ENCODE data around the gene OR10C1.

DNA sequence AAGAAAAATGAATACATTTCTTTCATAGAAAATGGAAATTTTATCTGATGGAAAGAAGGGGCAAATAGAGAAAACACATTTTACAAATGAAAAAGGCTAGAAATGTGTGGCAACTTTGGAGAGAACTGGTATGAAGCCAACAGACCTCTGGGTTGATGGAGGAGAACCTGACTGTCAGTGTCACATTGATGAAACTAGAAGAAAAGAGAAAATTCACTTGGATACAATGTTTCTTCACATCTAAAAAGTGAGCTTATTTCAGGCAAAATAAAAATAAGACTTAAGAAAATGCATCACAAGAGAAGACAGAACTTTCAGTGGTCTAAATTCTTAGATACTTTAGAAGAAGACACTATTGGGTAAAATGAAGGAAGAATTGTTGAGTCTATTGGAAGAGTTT is 43.8 kb upstream of the OR10C1 start, which contains the start of gene OR12D2:
- TF ChIP-seq ZNF394 (tag by site-specific recombination; IDR thresholded peaks at IDR 0.05; ENCODE audit: borderline replicate concordance) (no peak), BCL11A (tag by site-specific recombination; IDR thresholded peaks at IDR 0.05; ENCODE audit: low read depth) (no peak), ZNF274 (IDR thresholded peaks at IDR 0.05; ENCODE audit: low read length) (no peak), ZNF274 (tag by site-specific recombination; IDR thresholded peaks at IDR 0.05; ENCODE audit: borderline replicate concordance) (no peak), KLF16 (tag by site-specific recombination; IDR thresholded peaks at IDR 0.05) (no peak)
- TF ChIP-seq, protein P1, sequence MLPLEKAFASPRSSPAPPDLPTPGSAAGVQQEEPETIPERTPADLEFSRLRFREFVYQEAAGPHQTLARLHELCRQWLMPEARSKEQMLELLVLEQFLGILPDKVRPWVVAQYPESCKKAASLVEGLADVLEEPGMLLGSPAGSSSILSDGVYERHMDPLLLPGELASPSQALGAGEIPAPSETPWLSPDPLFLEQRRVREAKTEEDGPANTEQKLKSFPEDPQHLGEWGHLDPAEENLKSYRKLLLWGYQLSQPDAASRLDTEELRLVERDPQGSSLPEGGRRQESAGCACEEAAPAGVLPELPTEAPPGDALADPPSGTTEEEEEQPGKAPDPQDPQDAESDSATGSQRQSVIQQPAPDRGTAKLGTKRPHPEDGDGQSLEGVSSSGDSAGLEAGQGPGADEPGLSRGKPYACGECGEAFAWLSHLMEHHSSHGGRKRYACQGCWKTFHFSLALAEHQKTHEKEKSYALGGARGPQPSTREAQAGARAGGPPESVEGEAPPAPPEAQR (tag by site-specific recombination; IDR thresholded peaks at IDR 0.05), result no peak
- TF ChIP-seq, protein P2, sequence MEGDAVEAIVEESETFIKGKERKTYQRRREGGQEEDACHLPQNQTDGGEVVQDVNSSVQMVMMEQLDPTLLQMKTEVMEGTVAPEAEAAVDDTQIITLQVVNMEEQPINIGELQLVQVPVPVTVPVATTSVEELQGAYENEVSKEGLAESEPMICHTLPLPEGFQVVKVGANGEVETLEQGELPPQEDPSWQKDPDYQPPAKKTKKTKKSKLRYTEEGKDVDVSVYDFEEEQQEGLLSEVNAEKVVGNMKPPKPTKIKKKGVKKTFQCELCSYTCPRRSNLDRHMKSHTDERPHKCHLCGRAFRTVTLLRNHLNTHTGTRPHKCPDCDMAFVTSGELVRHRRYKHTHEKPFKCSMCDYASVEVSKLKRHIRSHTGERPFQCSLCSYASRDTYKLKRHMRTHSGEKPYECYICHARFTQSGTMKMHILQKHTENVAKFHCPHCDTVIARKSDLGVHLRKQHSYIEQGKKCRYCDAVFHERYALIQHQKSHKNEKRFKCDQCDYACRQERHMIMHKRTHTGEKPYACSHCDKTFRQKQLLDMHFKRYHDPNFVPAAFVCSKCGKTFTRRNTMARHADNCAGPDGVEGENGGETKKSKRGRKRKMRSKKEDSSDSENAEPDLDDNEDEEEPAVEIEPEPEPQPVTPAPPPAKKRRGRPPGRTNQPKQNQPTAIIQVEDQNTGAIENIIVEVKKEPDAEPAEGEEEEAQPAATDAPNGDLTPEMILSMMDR (tag by site-specific recombination; IDR thresholded peaks at IDR 0.05), result no peak

Measured in HEK293 (cell line).